PC-9 (cell line): ENCODE results near the gene VWA8.

Source experiments
- EZH2 ChIP-seq: fragments of 200-600 bp; sonication (generic); IDR thresholded peaks from 2 replicates; pipeline ENCODE4 v1.8.0; 2017; ENCODE audit warnings: antibody characterized with exemption, low read depth
- TF ChIP-seq, protein P1 (sequence below): fragments of 200-600 bp; sonication (generic); conservative IDR thresholded peaks from 2 replicates; pipeline ENCODE4 v1.6.1; 2017; ENCODE audit warnings: mixed run types, antibody characterized with exemption, mild to moderate bottlenecking, moderate library complexity

GRCh38 chr13:41995336-41995735 is 34.4 kb upstream of the VWA8 start:
- TF ChIP-seq, protein P1, sequence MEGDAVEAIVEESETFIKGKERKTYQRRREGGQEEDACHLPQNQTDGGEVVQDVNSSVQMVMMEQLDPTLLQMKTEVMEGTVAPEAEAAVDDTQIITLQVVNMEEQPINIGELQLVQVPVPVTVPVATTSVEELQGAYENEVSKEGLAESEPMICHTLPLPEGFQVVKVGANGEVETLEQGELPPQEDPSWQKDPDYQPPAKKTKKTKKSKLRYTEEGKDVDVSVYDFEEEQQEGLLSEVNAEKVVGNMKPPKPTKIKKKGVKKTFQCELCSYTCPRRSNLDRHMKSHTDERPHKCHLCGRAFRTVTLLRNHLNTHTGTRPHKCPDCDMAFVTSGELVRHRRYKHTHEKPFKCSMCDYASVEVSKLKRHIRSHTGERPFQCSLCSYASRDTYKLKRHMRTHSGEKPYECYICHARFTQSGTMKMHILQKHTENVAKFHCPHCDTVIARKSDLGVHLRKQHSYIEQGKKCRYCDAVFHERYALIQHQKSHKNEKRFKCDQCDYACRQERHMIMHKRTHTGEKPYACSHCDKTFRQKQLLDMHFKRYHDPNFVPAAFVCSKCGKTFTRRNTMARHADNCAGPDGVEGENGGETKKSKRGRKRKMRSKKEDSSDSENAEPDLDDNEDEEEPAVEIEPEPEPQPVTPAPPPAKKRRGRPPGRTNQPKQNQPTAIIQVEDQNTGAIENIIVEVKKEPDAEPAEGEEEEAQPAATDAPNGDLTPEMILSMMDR: no peak
- no peak for TF ChIP-seq EZH2
